Calu3 (cell line): Measurements from ENCODE around the gene GAS2. TPM values are rescaled to one million over a fixed set of nuclear protein-coding genes. Genes with fewer than 3 reads are reported as not detected.

Source experiments
- BruUV-seq: library from RNA; stranded (reverse); fragments of 400-500 nt; replicated peaks from 2 replicates; lab custom pipeline; 2021; lab: Mats Ljungman, UMichigan
- CTCF ChIA-PET: fragments of 300-600 bp; sonication (Branson Sonifier 250); formaldehyde crosslinking; loops from one replicate; lab custom pipeline; 2022; ENCODE audit warnings: antibody characterized with exemption; lab: Charles Lee
- DNase-seq: peaks from one replicate; pipeline ENCODE4 v3.0.0; 2022
- H3K27ac Mint-ChIP-seq: one replicate; pipeline ENCODE4 v1.8.0; 2022; ENCODE audit warnings: mixed read lengths; ENCODE audit not compliant: unreplicated experiment
- H3K27me3 Mint-ChIP-seq: one replicate; pipeline ENCODE4 v1.8.0; 2022; ENCODE audit warnings: mixed read lengths; ENCODE audit not compliant: unreplicated experiment
- H3K36me3 Mint-ChIP-seq: one replicate; pipeline ENCODE4 v1.8.0; 2022; ENCODE audit warnings: mild to moderate bottlenecking, moderate library complexity, mixed read lengths; ENCODE audit not compliant: insufficient read depth, unreplicated experiment
- H3K4me1 Mint-ChIP-seq: one replicate; pipeline ENCODE4 v1.8.0; 2022; ENCODE audit warnings: mild to moderate bottlenecking, low read depth, mixed read lengths; ENCODE audit not compliant: unreplicated experiment
- H3K4me3 Mint-ChIP-seq: one replicate; pipeline ENCODE4 v1.8.0; 2022; ENCODE audit warnings: mild to moderate bottlenecking, low read depth, moderate library complexity, mixed read lengths; ENCODE audit not compliant: unreplicated experiment
- H3K9me3 Mint-ChIP-seq: one replicate; pipeline ENCODE4 v1.8.0; 2022; ENCODE audit warnings: low read depth, mixed read lengths; ENCODE audit not compliant: unreplicated experiment
- CTCF ChIP-seq: fragments of 200-600 bp; IDR thresholded peaks from one replicate; pipeline ENCODE4 v1.8.0; 2022; ENCODE audit warnings: antibody characterized with exemption; ENCODE audit not compliant: unreplicated experiment
- intact Hi-C: fragments of 100-400 bp; cut with micrococcal nuclease; formaldehyde crosslinking; loops from one replicate; pipeline ENCODE4 v1.10.0; 2022; ENCODE audit not compliant: unreplicated experiment
- total RNA-seq: library from RNA; stranded (reverse); gene quantifications from 2 replicates; pipeline ENCODE4 v1.2.3, GENCODE V29; 2022

Gene GAS2
- total RNA-seq, 1 experiment from 2014 or later, result 3.9 TPM

GRCh38 chr11:22768281-22768680 lies 101.9 kb downstream of the GAS2 start:
- no peak for DNase-seq
- CTCF ChIA-PET, result interaction anchor here (0.6 kb wide), 1 partner anchor 135 kb away, joined by 3 read pairs; no protein-coding TSS in a partner anchor
- no peaks in the 10 kb centered on the region for H3K4me1 Mint-ChIP-seq
- no peaks in the 10 kb centered on the region for H3K36me3 Mint-ChIP-seq
- BruUV-seq, result no TSS peak
- H3K27ac Mint-ChIP-seq, result no peak overlapping the region
- intact Hi-C loops, result no loop called here
- H3K9me3 Mint-ChIP-seq, result no peaks in the 10 kb centered on the region
- no peaks in the 10 kb centered on the region for H3K27me3 Mint-ChIP-seq
- no peak for TF ChIP-seq CTCF
- no peak overlapping the region for H3K4me3 Mint-ChIP-seq

- H3K4me1 Mint-ChIP-seq, result no peaks in the 10 kb centered on the region
- DNase-seq, result no peak
- H3K27ac Mint-ChIP-seq, result no peak overlapping the region
- no peak for TF ChIP-seq CTCF
- BruUV-seq, result no TSS peak
- intact Hi-C loops, result no loop called here
- CTCF ChIA-PET, result no interaction called here
- no peaks in the 10 kb centered on the region for H3K36me3 Mint-ChIP-seq
- no peaks in the 10 kb centered on the region for H3K9me3 Mint-ChIP-seq
- no peaks in the 10 kb centered on the region for H3K27me3 Mint-ChIP-seq
- H3K4me3 Mint-ChIP-seq, result no peak overlapping the region
Measured at GRCh38 chr11:22769081-22769480, 102.7 kb downstream of the GAS2 start.

GRCh38 chr11:22774716-22775115 lies 108.3 kb downstream of the GAS2 start:
- Mint-ChIP-seq H3K4me1 (peaks cover 9% of the 10 kb centered on the region), H3K9me3 (no peaks in the 10 kb centered on the region), H3K36me3 (no peaks in the 10 kb centered on the region), H3K4me3 (no peak overlapping the region), H3K27ac (no peak overlapping the region), H3K27me3 (no peaks in the 10 kb centered on the region)
- no peak for DNase-seq
- no peak for TF ChIP-seq CTCF
- BruUV-seq, result no TSS peak
- CTCF ChIA-PET, result no interaction called here
- intact Hi-C loops, result no loop called here

- Mint-ChIP-seq H3K36me3 (no peaks in the 10 kb centered on the region), H3K27me3 (no peaks in the 10 kb centered on the region), H3K27ac (no peak overlapping the region), H3K9me3 (no peaks in the 10 kb centered on the region), H3K4me1 (peaks cover 9% of the 10 kb centered on the region), H3K4me3 (no peak overlapping the region)
- CTCF ChIA-PET, result no interaction called here
- intact Hi-C loops, result no loop called here
- TF ChIP-seq CTCF, result no peak
- BruUV-seq, result no TSS peak
- no peak for DNase-seq
Measured at GRCh38 chr11:22775248-22775647, 108.8 kb downstream of the GAS2 start.
